WTC11 (cell line): ENCODE results near the gene CCNB3.

Source experiments
- MXD4 ChIP-seq: fragments of 250-450 bp; sonication (Bioruptor Pico); IDR thresholded peaks from 2 replicates; pipeline ENCODE4 v1.8.0; 2021; ENCODE audit warnings: mild to moderate bottlenecking, moderate library complexity, borderline replicate concordance
- TF ChIP-seq, protein P1 (sequence below): fragments of 200-600 bp; IDR thresholded peaks from 2 replicates; pipeline ENCODE4 v1.8.0; 2022; ENCODE audit warnings: antibody characterized with exemption

DNA sequence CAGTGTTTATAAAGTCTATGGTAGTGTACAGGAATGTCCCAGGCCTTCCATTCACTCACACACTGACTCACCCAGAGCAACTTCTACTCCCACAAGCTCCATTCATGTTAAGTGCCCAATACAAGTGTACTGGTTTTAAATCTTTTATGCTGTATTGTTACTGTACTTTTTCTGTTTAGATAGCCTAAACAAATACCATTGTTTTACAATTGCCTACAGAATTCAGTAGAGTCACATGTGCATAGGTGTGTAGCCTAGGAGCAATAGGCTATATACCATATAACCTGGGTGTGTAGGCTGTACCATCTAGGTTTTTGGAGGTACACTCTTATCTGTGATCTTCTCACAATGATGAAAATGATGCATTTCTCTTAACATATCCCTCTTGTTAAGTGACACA lies 139.4 kb downstream of the CCNB3 start:
- TF ChIP-seq, protein P1, sequence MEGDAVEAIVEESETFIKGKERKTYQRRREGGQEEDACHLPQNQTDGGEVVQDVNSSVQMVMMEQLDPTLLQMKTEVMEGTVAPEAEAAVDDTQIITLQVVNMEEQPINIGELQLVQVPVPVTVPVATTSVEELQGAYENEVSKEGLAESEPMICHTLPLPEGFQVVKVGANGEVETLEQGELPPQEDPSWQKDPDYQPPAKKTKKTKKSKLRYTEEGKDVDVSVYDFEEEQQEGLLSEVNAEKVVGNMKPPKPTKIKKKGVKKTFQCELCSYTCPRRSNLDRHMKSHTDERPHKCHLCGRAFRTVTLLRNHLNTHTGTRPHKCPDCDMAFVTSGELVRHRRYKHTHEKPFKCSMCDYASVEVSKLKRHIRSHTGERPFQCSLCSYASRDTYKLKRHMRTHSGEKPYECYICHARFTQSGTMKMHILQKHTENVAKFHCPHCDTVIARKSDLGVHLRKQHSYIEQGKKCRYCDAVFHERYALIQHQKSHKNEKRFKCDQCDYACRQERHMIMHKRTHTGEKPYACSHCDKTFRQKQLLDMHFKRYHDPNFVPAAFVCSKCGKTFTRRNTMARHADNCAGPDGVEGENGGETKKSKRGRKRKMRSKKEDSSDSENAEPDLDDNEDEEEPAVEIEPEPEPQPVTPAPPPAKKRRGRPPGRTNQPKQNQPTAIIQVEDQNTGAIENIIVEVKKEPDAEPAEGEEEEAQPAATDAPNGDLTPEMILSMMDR = no peak
- no peak for TF ChIP-seq MXD4 (CRISPR knock-in tag)
